ENCODE measurements around the gene MAP3K13.

The MAP3K13 gene

DNA sequence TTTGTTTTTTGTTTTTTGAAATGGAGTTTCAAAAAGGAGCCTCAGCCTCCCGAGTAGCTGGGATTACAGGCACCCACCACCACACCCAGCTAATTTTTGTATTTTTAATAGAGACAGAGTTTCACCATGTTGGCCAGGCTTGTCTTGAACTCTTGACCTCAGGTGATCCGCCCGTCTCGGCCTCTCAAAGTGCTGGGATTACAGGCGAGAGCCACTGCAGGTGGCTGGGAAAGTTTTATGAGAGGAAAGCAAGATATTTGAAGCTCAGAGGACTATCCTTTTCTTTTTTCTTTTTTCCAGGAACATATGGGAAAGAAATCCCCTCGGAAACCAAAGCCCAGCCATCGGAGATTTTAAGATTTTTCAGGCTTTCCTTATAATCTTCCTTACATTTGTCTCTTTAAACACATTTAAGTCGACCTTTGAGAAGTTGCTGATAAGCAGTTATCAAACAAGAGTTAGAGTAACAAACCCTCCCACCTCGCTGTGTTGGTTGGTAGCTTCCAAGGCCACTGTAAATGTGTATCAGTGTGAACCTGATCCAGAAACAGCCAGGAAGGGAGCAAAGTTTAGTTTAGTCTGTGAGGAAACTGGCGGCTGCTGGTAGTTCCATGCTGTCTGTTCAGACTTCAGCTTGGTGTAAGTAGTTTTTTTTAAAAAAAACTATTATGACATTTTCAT lies 34.5 kb upstream of the MAP3K13 start:
- Histone ChIP-seq H3K27ac (ENCODE audit: low read length) (no peak overlapping the region), H4K20me1 (ENCODE audit: insufficient read depth, low read length) (no peaks in the 10 kb centered on the region), H3K4me2 (ENCODE audit: insufficient read depth, low read length) (no peak overlapping the region), H3K4me1 (ENCODE audit: insufficient read depth, low read length) (no peaks in the 10 kb centered on the region), H3K9ac (ENCODE audit: low read depth, low read length) (no peak overlapping the region), H3K4me3 (ENCODE audit: low read depth in 1 of 2, low read length in 2 of 2) (no peak overlapping the region), H3K36me3 (ENCODE audit: insufficient read depth, low read length) (no peaks in the 10 kb centered on the region), H2AFZ (ENCODE audit: low read depth, low read length) (no peak overlapping the region), H3K79me2 (ENCODE audit: insufficient read depth, low read length) (no peaks in the 10 kb centered on the region), H3K9me3 (ENCODE audit: insufficient read depth, low read length, severe bottlenecking) (no peaks in the 10 kb centered on the region), H3K27me3 (ENCODE audit: insufficient read depth, low read length, poor library complexity) (peaks cover 14% of the 10 kb centered on the region)
- TF ChIP-seq EZH2 (IDR thresholded peaks at IDR 0.05; ENCODE audit: borderline replicate concordance, low read depth, low read length, severe bottlenecking): no peak
- TF ChIP-seq, protein P1, sequence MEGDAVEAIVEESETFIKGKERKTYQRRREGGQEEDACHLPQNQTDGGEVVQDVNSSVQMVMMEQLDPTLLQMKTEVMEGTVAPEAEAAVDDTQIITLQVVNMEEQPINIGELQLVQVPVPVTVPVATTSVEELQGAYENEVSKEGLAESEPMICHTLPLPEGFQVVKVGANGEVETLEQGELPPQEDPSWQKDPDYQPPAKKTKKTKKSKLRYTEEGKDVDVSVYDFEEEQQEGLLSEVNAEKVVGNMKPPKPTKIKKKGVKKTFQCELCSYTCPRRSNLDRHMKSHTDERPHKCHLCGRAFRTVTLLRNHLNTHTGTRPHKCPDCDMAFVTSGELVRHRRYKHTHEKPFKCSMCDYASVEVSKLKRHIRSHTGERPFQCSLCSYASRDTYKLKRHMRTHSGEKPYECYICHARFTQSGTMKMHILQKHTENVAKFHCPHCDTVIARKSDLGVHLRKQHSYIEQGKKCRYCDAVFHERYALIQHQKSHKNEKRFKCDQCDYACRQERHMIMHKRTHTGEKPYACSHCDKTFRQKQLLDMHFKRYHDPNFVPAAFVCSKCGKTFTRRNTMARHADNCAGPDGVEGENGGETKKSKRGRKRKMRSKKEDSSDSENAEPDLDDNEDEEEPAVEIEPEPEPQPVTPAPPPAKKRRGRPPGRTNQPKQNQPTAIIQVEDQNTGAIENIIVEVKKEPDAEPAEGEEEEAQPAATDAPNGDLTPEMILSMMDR (IDR thresholded peaks at IDR 0.05; ENCODE audit: borderline replicate concordance, extremely low read depth, low read length, poor library complexity, severe bottlenecking): no peak
- DNase-seq (no peak), ATAC-seq (ENCODE audit: insufficient read depth, low read depth) (no peak)

DNA sequence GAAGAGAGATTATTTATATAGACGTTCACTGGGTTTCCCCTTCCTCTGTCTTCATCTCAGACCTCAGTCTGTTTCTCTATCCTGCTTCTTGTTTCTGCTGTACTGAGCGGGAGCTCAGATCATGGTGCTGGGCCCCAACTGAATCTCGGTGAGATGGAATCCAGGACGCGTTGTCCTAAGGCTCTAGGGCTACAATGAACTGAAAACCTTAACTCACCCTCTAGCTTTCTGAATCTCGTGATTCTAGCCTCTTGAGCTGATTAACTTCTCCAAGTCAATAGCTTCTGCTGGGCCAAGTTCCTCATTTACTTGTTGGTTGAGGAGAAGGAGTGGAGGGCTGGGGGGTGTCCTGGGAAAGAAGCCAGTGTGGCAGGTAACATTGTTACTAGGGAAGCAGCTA lies 32.7 kb upstream of the MAP3K13 start:
- no peak for TF ChIP-seq EZH2 (IDR thresholded peaks at IDR 0.05; ENCODE audit: borderline replicate concordance, low read depth, low read length, severe bottlenecking)
- TF ChIP-seq, protein P1 (IDR thresholded peaks at IDR 0.05; ENCODE audit: borderline replicate concordance, extremely low read depth, low read length, poor library complexity, severe bottlenecking): no peak
- peaks cover 11% of the 10 kb centered on the region for H3K27me3 ChIP-seq (ENCODE audit: insufficient read depth, low read length, poor library complexity)
- no peaks in the 10 kb centered on the region for H3K4me1 ChIP-seq (ENCODE audit: insufficient read depth, low read length)
- ATAC-seq (ENCODE audit: insufficient read depth, low read depth): no peak
- no peaks in the 10 kb centered on the region for H3K79me2 ChIP-seq (ENCODE audit: insufficient read depth, low read length)
- DNase-seq: no peak
- H3K4me2 ChIP-seq (ENCODE audit: insufficient read depth, low read length): no peak overlapping the region
- no peaks in the 10 kb centered on the region for H3K9me3 ChIP-seq (ENCODE audit: insufficient read depth, low read length, severe bottlenecking)
- no peak overlapping the region for H2AFZ ChIP-seq (ENCODE audit: low read depth, low read length)
- no peaks in the 10 kb centered on the region for H4K20me1 ChIP-seq (ENCODE audit: insufficient read depth, low read length)
- no peaks in the 10 kb centered on the region for H3K36me3 ChIP-seq (ENCODE audit: insufficient read depth, low read length)
- H3K27ac ChIP-seq (ENCODE audit: low read length): no peak overlapping the region
- H3K4me3 ChIP-seq (ENCODE audit: low read depth in 1 of 2, low read length in 2 of 2): no peak overlapping the region
- H3K9ac ChIP-seq (ENCODE audit: low read depth, low read length): no peak overlapping the region

DNA sequence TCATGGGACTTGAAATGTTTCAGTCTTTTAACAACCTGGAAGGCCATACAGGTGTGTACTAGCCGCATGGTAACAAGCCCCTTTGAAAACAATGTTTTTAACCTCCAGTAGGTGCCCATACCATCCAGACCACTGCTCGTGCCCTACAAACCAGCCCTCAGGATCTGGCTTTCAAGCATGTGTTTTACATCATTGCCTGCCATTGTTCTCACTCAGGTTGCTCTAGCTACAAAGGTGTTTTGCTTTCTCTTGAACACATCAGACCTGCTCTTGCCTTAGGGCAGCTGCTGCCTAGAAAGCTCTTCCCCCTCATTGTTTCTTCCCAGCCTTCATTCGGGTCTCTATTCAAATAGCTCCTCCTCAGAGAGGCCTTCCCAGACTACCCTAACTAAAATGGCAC lies 32.3 kb upstream of the MAP3K13 start:
- H3K9me3 ChIP-seq (ENCODE audit: insufficient read depth, low read length, severe bottlenecking): no peaks in the 10 kb centered on the region
- no peaks in the 10 kb centered on the region for H4K20me1 ChIP-seq (ENCODE audit: insufficient read depth, low read length)
- H3K27ac ChIP-seq (ENCODE audit: low read length): no peak overlapping the region
- no peak for TF ChIP-seq EZH2 (IDR thresholded peaks at IDR 0.05; ENCODE audit: borderline replicate concordance, low read depth, low read length, severe bottlenecking)
- TF ChIP-seq, protein P1 (IDR thresholded peaks at IDR 0.05; ENCODE audit: borderline replicate concordance, extremely low read depth, low read length, poor library complexity, severe bottlenecking): no peak
- no peak overlapping the region for H3K4me3 ChIP-seq (ENCODE audit: low read depth in 1 of 2, low read length in 2 of 2)
- no peaks in the 10 kb centered on the region for H3K36me3 ChIP-seq (ENCODE audit: insufficient read depth, low read length)
- no peak for DNase-seq
- H3K79me2 ChIP-seq (ENCODE audit: insufficient read depth, low read length): no peaks in the 10 kb centered on the region
- H3K4me1 ChIP-seq (ENCODE audit: insufficient read depth, low read length): no peaks in the 10 kb centered on the region
- no peak overlapping the region for H2AFZ ChIP-seq (ENCODE audit: low read depth, low read length)
- ATAC-seq (ENCODE audit: insufficient read depth, low read depth): no peak
- H3K9ac ChIP-seq (ENCODE audit: low read depth, low read length): no peak overlapping the region
- H3K4me2 ChIP-seq (ENCODE audit: insufficient read depth, low read length): no peak overlapping the region
- peaks cover 7% of the 10 kb centered on the region for H3K27me3 ChIP-seq (ENCODE audit: insufficient read depth, low read length, poor library complexity)

Data from DND-41 (cell line).